Adrenal gland (tissue), 5 donors: ENCODE measurements around the gene IZUMO3.

Experiments used
- POLR2A ChIP-seq, 2 donors: fragments of 450-650 bp; IDR thresholded peaks; one replicate each; pipeline ENCODE4 v1.6.1; 2017; ENCODE audit warnings: antibody characterized with exemption in 2 of 2, mild to moderate bottlenecking in 2 of 2, moderate library complexity in 1 of 2
- TF ChIP-seq, protein P1 (sequence below), 6 experiments: fragments of 450-650 bp in 4 of 6; fragments of 200-600 bp in 2 of 6; sonication (generic) in 1 of 6; IDR thresholded peaks; 1 replicate in 5 of 6; 2 replicates in 1 of 6; pipeline versions ENCODE4 v1.5.1 to v1.8.0; 2016 to 2021; ENCODE audit warnings: antibody characterized with exemption in 6 of 6, mild to moderate bottlenecking in 2 of 6, moderate library complexity in 1 of 6
- donor health status: DM: no; HTN: no; CAD: no.

DNA sequence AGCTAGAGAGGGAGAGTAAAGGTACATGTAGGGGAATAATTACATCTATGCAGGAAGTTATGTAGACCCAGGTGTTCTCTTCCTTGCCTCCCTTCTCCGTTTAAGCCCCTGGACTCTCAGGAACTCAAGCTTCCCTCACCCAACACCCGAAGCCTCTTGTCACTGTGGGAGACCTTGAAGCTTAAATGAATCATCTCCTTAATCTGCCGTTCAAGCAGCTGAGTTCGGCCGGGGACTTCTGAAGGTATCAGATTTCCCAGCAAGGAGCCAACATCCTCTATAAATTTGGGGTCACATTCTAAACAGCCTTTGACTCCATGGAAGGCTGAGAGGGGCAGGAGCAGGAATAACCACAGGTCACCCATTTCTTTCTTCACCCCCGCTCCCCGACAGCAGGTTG lies 412 bp downstream of the IZUMO3 start:
- no peak for TF ChIP-seq POLR2A (IDR thresholded peaks at IDR 0.05)
- TF ChIP-seq, protein P1, sequence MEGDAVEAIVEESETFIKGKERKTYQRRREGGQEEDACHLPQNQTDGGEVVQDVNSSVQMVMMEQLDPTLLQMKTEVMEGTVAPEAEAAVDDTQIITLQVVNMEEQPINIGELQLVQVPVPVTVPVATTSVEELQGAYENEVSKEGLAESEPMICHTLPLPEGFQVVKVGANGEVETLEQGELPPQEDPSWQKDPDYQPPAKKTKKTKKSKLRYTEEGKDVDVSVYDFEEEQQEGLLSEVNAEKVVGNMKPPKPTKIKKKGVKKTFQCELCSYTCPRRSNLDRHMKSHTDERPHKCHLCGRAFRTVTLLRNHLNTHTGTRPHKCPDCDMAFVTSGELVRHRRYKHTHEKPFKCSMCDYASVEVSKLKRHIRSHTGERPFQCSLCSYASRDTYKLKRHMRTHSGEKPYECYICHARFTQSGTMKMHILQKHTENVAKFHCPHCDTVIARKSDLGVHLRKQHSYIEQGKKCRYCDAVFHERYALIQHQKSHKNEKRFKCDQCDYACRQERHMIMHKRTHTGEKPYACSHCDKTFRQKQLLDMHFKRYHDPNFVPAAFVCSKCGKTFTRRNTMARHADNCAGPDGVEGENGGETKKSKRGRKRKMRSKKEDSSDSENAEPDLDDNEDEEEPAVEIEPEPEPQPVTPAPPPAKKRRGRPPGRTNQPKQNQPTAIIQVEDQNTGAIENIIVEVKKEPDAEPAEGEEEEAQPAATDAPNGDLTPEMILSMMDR (IDR thresholded peaks at IDR 0.05), result no peak
